Gastroesophageal sphincter (tissue), 4 donors: ENCODE measurements around the gene IL13RA2. TPM values are rescaled to one million over a fixed set of nuclear protein-coding genes. Genes with fewer than 3 reads are reported as not detected.

Experiments
- ATAC-seq: fragments of 150-250 bp; one replicate; pipeline ENCODE4 v1.9.1; 2016; ENCODE audit warnings: mild to moderate bottlenecking, moderate library complexity
- H3K27ac ChIP-seq, 4 donors: fragments of 200-600 bp; sonication (generic) in 3 of 4; 1 replicate in 3 of 4; 2 replicates in 1 of 4; pipeline ENCODE4 v1.5.1; 2016 to 2019
- H3K27me3 ChIP-seq: fragments of 200-600 bp; sonication (generic); one replicate; pipeline ENCODE4 v1.5.1; 2019
- H3K36me3 ChIP-seq, 2 donors: fragments of 200-600 bp; sonication (generic); one replicate each; pipeline ENCODE4 v1.5.1; 2019; ENCODE audit warnings: control low read depth in 1 of 2
- H3K4me1 ChIP-seq, 3 donors: fragments of 200-600 bp; sonication (generic); 1 replicate in 2 of 3; 2 replicates in 1 of 3; pipeline ENCODE4 v1.5.1; 2016 to 2019; ENCODE audit warnings: control low read depth in 2 of 3
- H3K4me3 ChIP-seq, 2 donors: fragments of 200-600 bp; sonication (generic); one replicate each; pipeline ENCODE4 v1.5.1; 2019; ENCODE audit warnings: mild to moderate bottlenecking in 1 of 2, moderate library complexity in 1 of 2
- H3K9me3 ChIP-seq, 3 donors: fragments of 200-600 bp; sonication (generic); one replicate each; pipeline ENCODE4 v1.5.1; 2017 to 2019; ENCODE audit warnings: control low read depth in 2 of 3
- EP300 ChIP-seq: sonication (generic); formaldehyde crosslinking; IDR thresholded peaks from one replicate; pipeline ENCODE4 v1.6.1; 2017; ENCODE audit warnings: antibody characterized with exemption, mild to moderate bottlenecking
- POLR2A ChIP-seq, 2 donors: fragments of 450-650 bp; IDR thresholded peaks; one replicate each; pipeline ENCODE4 v1.6.1; 2017; ENCODE audit warnings: antibody characterized with exemption in 2 of 2, mild to moderate bottlenecking in 2 of 2, moderate library complexity in 1 of 2
- POLR2AphosphoS5 ChIP-seq: sonication (generic); formaldehyde crosslinking; IDR thresholded peaks from one replicate; pipeline ENCODE4 v1.6.1; 2017; ENCODE audit warnings: antibody characterized with exemption
- WGBS, 2 donors: methylation state at CpG; one replicate each; pipeline ENCODE4 v1.1.5; 2018; ENCODE audit warnings: low coverage in 1 of 2; 5-methylcytosine and 5-hydroxymethylcytosine counted together
- total RNA-seq, 4 donors: library from RNA; depleted of rRNA; stranded (reverse); fragments of >200 nt; gene quantifications; one replicate each; pipeline ENCODE4 v1.1.0, GENCODE V29; 2016
- TF ChIP-seq, protein P1 (sequence below), 4 experiments: fragments of 200-600 bp in 2 of 4; fragments of 450-650 bp in 2 of 4; sonication (generic) in 1 of 4; IDR thresholded peaks; one replicate each; pipeline ENCODE4 v1.5.1; 2017 to 2019; ENCODE audit warnings: antibody characterized with exemption in 4 of 4, mild to moderate bottlenecking in 2 of 4, moderate library complexity in 2 of 4

IL13RA2 gene
- total RNA-seq, 4 donors from 2014 or later, result 0.22 to 1.3 TPM; not detected in 2

GRCh38 chrX:115053223-115053622 lies 35.8 kb upstream of the IL13RA2 start:
- Histone ChIP-seq H3K36me3 (no peaks in the 10 kb centered on the region), H3K27ac (no peak overlapping the region), H3K4me1 (peaks cover 0 to 8% (median 0%) of the 10 kb centered on the region in 3 donors), H3K9me3 (no peaks in the 10 kb centered on the region), H3K4me3 (no peak overlapping the region), H3K27me3 (no peaks in the 10 kb centered on the region)
- no peak for ATAC-seq
- 25 to 88% methylated on average over 1 of the region's 1 CpG for WGBS, 2 donors
- TF ChIP-seq POLR2A (IDR thresholded peaks at IDR 0.05) (no peak), POLR2AphosphoS5 (no peak), EP300 (no peak)
- TF ChIP-seq, protein P1, sequence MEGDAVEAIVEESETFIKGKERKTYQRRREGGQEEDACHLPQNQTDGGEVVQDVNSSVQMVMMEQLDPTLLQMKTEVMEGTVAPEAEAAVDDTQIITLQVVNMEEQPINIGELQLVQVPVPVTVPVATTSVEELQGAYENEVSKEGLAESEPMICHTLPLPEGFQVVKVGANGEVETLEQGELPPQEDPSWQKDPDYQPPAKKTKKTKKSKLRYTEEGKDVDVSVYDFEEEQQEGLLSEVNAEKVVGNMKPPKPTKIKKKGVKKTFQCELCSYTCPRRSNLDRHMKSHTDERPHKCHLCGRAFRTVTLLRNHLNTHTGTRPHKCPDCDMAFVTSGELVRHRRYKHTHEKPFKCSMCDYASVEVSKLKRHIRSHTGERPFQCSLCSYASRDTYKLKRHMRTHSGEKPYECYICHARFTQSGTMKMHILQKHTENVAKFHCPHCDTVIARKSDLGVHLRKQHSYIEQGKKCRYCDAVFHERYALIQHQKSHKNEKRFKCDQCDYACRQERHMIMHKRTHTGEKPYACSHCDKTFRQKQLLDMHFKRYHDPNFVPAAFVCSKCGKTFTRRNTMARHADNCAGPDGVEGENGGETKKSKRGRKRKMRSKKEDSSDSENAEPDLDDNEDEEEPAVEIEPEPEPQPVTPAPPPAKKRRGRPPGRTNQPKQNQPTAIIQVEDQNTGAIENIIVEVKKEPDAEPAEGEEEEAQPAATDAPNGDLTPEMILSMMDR (IDR thresholded peaks at IDR 0.05), result no peak

GRCh38 chrX:115047715-115048114 lies 30.3 kb upstream of the IL13RA2 start:
- Histone ChIP-seq H3K27me3 (no peaks in the 10 kb centered on the region), H3K4me3 (no peak overlapping the region), H3K27ac (no peak overlapping the region), H3K4me1 (no peaks in the 10 kb centered on the region), H3K36me3 (no peaks in the 10 kb centered on the region), H3K9me3 (no peaks in the 10 kb centered on the region)
- no peak for ATAC-seq
- TF ChIP-seq POLR2AphosphoS5 (no peak), POLR2A (IDR thresholded peaks at IDR 0.05) (no peak)
- TF ChIP-seq, protein P1 (IDR thresholded peaks at IDR 0.05), result no peak

DNA sequence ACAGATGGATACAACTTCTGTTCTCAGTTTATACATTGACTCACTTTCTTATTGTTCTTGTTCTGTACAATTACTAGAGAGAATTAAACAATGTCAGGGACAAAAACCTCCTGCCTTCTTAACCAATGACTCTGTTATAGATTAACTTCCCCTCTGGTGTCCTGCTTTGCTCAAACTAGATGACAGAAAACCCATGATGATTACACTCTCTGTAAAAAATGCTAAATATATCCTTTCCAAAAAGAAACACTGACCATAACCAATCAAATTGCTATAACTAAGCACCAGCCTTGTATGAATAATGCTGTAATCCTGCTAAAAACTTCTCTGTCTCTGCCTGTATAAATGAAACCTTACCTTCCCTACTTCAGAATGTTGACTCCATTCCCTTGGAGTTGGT lies 29.8 kb upstream of the IL13RA2 start:
- H3K27me3 ChIP-seq, result no peaks in the 10 kb centered on the region
- no peaks in the 10 kb centered on the region for H3K36me3 ChIP-seq
- no peak for TF ChIP-seq EP300
- TF ChIP-seq POLR2AphosphoS5, result no peak
- TF ChIP-seq POLR2A (IDR thresholded peaks at IDR 0.05), result no peak
- TF ChIP-seq, protein P1 (IDR thresholded peaks at IDR 0.05), result no peak
- H3K4me3 ChIP-seq, result no peak overlapping the region
- no peak for ATAC-seq
- H3K27ac ChIP-seq, result no peak overlapping the region
- no peaks in the 10 kb centered on the region for H3K4me1 ChIP-seq
- H3K9me3 ChIP-seq, result no peaks in the 10 kb centered on the region

DNA sequence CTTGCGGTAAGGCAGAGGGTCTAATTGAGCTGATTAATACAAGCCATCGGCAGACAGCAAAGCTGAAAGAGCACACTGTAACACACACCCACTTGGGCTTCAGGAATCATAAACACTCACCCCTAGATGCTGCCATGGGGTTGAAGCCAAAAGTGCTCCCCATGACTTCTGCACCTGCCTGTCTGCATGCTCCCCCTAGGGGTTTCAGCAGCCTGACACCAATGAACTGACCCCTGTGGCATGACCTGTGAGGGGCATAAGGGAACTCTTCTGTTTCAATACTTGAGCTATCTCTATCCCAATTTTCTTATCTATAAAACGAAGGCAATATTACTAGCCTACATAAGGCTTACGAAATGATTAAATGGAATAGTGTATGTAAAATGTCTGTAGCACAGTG lies 23.0 kb upstream of the IL13RA2 start:
- Histone ChIP-seq H3K27ac (no peak overlapping the region), H3K4me1 (no peaks in the 10 kb centered on the region), H3K36me3 (no peaks in the 10 kb centered on the region), H3K27me3 (no peaks in the 10 kb centered on the region), H3K9me3 (no peaks in the 10 kb centered on the region), H3K4me3 (no peak overlapping the region)
- ATAC-seq, result no peak
- TF ChIP-seq POLR2A (IDR thresholded peaks at IDR 0.05) (no peak), POLR2AphosphoS5 (no peak), EP300 (no peak)
- TF ChIP-seq, protein P1 (IDR thresholded peaks at IDR 0.05), result no peak
- 55 to 100% methylated on average over 1 to 3 of the region's 4 CpGs for WGBS, 2 donors

- no peaks in the 10 kb centered on the region for H3K27me3 ChIP-seq
Measured at GRCh38 chrX:115038406-115038805, 21.0 kb upstream of the IL13RA2 start.

More at GRCh38 chrX:115038406-115038805, 21.0 kb upstream of the IL13RA2 start:
- no peak for ATAC-seq
- no peak overlapping the region for H3K4me3 ChIP-seq
- no peak overlapping the region for H3K27ac ChIP-seq
- TF ChIP-seq POLR2AphosphoS5 (no peak), EP300 (no peak), POLR2A (IDR thresholded peaks at IDR 0.05) (no peak)
- TF ChIP-seq, protein P1 (IDR thresholded peaks at IDR 0.05), result no peak
- 0 to 20% methylated on average over 1 of the region's 1 CpG for WGBS, 2 donors
- no peaks in the 10 kb centered on the region for H3K9me3 ChIP-seq
- no peaks in the 10 kb centered on the region for H3K4me1 ChIP-seq
- no peaks in the 10 kb centered on the region for H3K36me3 ChIP-seq
